Skeletal muscle cell (primary cell): ENCODE data around the gene NF2.

Experiments
- DNase-seq: peaks from one replicate; pipeline ENCODE4 v3.0.0-alpha.2; 2010; ENCODE audit warnings: low read depth
- H3K4me3 ChIP-seq: 2 replicates; pipeline ENCODE4 v1.5.1; 2011; ENCODE audit warnings: low read depth, mild to moderate bottlenecking, control low read depth, low read length, moderate library complexity

The NF2 gene

DNA sequence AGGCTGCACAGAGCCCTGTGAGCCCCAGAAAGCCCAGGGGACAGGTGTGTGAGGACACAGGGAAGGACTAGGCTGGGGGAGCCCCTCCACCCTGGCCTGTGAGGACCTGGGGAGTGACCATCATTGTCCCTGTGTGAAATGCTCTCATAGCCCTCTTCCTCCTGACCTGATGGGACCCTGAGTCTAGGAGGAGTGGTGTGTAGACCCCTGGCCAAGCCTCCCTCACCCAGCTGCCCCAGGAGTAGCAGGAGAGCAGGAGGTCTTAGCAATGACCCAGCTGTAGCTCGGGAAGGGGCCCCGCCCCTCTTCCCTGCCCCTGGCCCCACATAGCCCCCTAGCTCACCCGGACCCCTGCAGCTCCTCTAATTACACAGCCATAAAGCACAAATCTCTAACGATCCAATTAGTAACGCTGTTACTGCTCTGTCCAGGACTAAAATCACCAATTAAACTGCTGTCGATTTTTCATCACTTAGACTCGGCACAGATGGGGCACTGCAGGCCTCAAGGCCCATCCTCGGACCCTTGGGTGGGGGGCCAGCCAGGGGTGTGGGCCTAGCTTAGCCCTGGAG, 109.8 kb downstream of the NF2 start:
- no peak for DNase-seq
- no peak overlapping the region for H3K4me3 ChIP-seq

DNA sequence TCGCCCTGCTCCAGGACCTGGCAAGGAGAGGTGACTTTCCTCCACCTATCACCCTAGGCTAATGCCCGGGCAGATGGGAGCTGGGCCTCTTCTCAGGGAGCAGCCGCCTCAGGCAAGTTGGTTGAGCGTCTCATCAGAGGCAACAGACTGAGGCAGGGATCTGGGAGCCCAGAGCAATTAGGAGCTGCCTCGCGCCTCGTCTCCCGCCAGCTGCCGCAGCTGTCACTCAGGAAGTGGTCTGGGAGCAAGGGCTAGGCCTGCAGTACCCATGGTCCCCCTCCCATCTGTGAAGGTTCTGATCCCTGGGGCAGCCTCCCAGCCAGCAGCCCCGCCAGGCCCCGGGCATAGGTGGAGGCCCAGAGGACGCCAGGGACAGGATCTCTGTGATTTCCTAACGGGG, 111.8 kb downstream of the NF2 start:
- DNase-seq, result no peak
- H3K4me3 ChIP-seq, result no peak overlapping the region

DNA sequence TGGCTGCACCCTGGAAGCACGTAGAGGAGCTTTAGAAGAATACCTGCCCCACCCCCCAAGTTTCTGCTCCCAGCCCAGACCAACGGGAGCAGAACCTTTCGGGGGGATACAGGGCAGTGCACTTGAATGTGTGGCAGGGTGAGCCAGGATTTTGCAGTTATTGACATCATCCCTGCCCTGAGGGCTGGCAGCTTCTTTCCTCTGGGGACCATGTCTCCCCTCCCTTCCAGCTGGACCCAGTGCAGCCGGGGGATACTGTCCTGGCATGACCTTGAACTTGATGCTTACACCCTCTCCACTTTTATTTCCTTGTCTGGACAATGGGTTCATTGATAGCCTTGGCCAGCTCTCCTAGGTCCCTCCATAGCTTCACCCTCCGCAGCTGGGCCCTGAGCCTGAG, 112.3 kb downstream of the NF2 start:
- no peak for DNase-seq
- no peak overlapping the region for H3K4me3 ChIP-seq

DNA sequence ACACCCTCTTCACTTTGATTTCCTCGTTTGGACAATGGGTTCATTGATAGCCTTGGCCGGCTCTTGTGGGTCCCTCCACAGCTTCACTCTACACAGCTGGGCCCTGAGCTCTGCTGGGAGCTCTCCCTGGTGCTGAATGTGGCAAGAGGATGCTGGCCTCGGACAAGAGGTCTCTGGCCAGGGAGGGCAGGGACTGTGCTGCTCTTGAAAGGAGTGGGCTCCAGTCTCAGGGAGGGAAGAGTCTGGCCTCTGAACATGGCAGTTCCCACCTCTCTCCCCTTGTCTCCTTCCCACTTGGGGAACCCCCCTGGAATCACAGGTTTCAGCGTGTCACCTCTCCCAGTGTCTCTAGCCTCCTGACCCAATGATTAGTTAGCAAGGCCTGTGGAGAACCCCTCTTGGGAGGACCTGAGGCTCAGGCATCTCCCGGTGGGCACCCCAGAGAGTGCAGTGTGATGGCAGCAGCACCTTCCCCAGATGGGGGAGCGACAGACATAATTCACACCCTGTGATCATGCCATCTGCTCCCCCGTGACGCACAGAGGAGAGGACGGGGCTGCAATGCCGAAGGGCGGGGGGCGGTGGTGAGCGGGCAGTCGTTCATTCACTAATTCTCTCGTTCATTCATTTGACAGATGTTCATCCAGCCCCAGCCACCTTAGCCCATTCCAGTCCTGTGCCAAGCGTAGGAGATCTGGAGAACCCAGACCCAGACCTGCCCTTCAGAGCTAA, 113.5 kb downstream of the NF2 start:
- DNase-seq, result peak; percentile 33
- H3K4me3 ChIP-seq, result no peak overlapping the region

DNA sequence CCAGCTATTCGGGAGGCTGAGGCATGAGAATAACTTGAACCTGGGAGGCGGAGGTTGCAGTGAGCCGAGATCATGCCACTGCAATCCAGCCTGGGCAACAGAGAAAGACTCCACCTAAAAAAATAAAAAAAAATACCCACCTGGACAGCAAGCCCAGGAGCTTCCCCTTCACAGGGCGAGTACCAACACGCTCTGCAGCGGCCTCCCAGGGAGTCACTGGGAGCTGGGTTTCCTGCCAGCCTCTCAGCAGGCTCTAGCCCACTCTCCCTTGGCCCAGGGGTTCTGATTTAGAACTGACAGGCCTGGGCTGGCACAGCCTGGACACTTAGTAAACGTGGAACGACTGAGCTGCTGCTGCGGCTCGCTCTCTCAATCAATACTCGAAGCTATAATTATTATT, 114.4 kb downstream of the NF2 start:
- H3K4me3 ChIP-seq, result no peak overlapping the region
- no peak for DNase-seq

DNA sequence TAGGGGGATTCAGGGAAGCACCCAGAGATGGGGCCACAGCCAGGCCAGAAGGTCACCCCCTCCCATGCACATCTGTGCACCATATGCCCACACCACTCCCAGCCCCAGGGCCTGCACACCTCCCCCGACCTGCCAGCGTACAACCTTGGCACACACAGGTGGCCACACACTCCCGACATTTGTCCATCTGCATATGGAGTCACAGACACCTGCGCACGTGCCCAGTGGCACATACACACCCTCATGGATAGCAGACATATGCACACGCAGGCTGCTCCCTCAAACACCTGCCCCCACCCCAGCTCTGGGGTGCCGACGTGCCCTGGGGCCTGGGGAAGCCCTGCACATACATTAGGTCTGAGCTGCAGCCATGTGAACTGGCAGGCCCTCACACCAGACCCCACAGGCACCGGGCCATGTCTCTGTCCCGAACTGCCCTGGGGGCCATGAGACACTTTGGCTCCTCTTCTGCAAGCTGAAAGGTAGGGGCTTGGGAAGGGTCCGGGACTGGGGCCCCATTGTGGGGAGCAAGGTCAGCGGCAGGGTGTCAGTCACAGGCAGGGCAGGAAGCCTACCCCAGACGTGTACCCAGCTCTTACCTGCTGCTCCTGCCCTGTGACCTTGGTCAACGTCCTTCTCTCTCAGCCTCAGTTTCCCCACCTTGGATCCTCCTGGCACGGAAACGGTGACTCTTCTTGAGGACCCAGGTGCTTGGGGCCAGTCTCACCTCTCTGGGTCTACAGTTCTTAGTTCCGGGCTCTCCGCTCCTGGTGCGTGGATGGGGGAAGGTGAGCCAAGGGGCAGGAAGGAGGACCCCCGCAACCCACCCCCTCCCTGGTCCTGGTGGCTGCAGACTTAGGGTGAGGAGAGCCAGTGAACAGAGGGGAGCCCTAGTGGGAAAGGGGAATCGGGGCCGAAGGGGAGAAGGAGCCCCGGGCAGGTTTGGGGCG, 115.8 kb downstream of the NF2 start:
- no peak overlapping the region for H3K4me3 ChIP-seq
- no peak for DNase-seq

DNA sequence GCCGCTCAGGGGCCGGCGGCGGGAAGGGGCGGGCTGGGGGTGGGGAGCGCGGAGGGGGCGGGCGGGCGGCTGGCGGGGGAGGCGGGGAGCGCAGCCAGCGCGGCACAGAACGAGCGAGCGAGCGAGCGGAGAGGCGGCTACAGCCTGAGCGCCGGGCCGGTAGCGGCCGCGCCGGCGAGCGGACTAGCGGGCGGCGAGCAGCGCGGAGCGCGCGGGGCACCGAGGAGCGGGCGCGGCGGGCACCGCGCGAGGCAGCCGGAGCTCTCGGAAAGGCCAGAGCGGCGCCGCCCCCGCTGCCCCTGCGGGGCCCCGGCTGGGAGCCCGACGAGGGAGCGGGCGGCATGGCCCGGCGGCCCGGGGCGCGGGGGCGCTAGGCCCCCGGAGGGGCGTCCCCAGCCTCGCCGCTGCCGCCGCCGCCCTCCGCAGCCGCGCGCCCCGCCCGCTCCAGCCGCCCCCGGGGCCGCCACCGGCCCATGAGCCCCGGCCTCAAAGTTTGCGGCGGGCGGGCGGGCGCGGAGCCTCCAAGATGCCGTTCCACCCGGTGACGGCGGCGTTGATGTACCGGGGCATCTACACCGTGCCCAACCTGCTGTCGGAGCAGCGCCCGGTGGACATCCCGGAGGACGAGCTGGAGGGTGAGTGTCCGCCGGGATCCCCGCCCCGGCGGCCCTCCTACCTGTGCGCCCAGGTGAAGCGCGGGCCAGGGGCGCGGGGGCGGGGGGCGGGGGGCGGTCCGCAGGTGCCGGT, 116.6 kb downstream of the NF2 start, which contains the start of gene CABP7:
TSS of gene CABP7 (plus strand) at position 105 of the 747 bp plus-strand sequence. CDS start at position 527, 422 bp downstream.
- DNase-seq, result no peak
- H3K4me3 ChIP-seq, result peak within 1 kb of the TSS; percentile 18

DNA sequence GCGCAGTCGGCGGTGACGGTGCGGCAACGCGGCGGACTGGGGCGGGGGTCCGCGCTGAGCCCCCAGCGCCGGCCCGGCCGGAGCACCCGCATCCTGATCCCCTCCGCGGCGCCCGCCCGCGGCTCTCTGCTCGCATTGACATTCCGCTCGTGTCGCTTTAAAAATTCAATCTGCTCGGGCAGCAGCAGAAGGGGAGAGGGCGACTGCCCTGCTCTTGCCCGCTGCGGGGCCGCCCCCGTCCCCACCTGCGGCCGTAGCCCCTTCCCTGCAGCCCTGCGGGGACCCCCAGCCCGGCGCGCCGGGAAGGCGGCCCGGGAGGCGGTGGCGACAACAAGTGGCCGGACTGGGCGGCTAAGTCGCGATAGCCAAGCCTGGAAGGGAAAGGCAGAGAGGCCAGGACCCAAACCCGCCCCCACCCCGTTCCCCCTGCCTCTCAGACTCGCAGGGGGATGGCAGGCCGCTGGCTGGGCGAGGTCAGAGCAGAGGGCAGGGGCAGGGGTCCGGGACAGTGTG, 117.4 kb downstream of the NF2 start:
- no peak overlapping the region for H3K4me3 ChIP-seq
- DNase-seq, result no peak

DNA sequence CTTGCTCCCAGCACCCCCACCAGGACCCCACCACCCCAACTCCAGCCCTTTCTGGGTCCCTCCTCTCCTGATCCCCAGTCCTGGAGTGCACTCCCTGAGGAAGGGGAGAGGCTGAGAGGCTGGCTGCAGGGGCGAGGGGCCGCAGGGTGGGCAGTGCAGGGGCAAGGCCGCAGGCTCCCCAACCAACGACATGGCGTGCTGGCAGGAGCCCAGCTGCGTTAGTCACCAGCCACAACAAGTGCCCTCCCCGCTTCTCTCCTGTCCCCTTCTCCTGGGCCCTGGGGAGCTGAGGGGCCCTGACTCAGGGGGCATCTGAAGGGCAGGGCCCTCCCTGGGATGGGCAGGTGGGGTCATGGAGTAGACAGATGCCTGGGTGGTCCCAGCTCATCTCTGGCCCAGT, 118.7 kb downstream of the NF2 start:
- no peak overlapping the region for H3K4me3 ChIP-seq
- no peak for DNase-seq

DNA sequence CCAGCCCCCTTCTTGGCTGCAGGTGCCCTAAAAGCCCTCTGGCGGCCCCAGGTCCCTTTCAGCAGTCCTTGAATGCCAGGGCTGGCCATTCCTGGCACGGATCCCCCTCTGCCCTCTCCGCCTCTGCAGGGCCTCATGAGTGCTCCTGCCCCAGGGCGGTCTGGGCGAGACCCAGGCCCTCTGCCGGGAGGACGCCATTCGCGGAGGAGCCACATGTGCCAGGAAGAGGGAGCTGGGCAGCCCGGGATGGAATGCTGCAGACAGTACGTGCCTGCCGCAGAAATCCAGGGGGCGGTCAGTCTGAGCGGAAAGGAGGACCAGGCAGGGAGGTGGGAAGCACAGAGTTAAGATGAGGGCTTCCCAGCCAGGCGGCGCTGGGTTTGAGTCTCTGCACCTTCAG, 119.2 kb downstream of the NF2 start:
- DNase-seq, result no peak
- H3K4me3 ChIP-seq, result no peak overlapping the region

DNA sequence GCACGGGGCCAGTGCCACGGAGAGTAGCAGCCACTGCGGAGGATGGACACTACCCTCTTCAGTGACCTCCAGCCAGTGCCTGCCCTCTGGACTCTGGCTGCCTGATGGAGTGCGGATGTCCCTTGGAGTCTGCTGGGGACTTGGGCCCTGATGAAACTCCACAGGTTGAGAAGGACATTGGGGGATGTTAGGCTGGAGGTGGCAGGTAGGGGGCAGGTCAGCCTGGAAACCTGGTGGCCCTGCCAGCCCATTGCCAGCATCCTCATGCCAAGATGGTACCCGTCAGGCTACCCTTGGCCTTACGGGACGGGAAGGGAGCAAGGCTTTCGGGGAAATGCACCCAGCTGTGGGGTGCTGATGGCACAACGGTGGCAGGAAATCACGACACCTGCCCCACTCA, 120.3 kb downstream of the NF2 start:
- DNase-seq, result no peak

DNA sequence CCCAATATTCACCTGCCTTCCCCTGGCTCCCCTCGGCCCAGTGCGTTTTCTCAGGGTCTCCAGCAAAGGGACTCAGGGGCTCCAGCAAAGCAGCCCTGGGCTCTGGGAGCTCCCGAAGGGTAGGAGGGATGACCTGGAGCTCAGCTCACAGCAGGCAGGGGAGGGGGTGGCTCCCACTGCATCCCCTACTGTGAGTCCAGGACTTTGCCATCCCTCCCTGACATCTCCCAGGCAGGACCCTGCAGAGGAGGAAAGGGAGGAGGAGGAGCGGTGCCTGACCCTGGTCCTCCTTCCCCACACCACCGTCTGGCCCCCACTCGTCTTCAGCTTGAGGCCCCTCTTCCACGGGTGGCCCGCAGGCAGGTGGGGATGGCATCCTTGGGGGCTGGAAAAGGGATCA, 121.4 kb downstream of the NF2 start:
- no peak for DNase-seq
- H3K4me3 ChIP-seq, result no peak overlapping the region

More for the DNA sequence above, 120.3 kb downstream of the NF2 start:
- H3K4me3 ChIP-seq, result no peak overlapping the region

DNA sequence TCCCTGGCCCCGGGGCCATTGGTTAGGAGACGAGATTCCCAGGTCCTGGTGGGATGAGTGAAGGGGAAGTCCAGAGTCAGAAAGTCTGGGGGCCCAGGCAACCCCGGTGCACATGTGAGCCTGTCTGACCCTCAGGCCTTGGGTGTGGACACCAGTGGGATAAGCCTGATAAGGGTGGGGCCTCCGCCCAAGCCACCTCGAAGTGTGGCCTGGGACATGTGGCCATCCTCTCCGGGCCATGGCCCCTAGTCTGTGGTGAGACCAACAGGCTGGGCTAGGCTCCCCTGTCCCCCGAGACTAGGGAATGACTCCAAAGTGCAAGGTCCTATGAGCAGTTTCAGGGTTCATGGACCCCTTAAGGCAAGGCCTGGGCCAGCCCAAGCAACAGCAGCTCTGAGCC, 122.7 kb downstream of the NF2 start:
- DNase-seq, result no peak
- H3K4me3 ChIP-seq, result no peak overlapping the region

DNA sequence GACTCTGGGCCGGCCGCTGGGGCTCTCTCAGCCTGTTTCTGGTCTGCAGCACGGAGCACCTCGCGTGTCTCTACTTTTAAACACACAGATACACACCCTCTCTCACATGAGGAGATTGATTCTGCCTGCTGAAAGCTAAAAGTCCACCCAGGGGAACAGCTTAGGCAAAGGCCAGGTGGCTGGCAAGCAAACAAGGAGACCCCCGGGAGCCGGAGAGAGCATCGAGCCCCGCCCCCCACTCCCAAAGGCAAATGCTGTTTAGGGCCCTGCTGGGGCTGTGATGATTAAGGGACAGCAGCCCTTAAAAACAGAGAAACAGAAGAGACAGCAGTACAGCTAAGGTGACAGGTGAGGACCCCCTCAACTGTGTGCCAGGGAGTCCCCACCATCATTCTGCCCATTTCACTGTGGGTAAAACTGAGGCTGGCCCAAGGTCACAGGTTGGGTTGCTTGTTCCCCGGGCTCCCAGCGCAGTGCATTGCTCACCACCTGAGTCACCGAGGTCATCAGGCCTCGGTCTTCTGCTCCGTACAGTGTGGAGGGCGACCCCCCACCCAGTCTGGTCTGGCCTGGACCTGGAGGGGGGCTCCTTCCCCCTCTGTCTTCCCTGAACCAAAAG, 123.2 kb downstream of the NF2 start:
- DNase-seq, result no peak

DNA sequence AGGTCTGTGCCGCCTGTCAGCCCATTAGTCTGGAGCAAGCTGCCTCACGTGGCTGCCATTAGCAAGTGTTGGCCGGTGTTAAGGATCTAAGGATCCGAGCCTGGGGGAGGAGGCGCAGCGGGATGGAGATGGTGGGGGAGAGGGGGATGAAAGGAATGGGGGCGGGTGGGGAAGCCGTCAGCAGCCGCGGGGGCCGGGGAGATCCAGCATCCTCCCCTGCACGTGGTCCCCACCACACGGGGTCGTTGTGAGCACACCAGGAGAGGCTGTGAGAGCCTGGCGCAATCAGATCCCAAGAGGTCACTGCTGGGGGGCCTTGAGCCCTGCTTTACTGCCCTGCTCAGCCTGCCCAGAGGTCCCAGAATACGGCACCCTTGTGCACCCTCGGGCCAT, 123.7 kb downstream of the NF2 start:
- no peak overlapping the region for H3K4me3 ChIP-seq
- no peak for DNase-seq

More for the DNA sequence above, 123.2 kb downstream of the NF2 start:
- no peak overlapping the region for H3K4me3 ChIP-seq

DNA sequence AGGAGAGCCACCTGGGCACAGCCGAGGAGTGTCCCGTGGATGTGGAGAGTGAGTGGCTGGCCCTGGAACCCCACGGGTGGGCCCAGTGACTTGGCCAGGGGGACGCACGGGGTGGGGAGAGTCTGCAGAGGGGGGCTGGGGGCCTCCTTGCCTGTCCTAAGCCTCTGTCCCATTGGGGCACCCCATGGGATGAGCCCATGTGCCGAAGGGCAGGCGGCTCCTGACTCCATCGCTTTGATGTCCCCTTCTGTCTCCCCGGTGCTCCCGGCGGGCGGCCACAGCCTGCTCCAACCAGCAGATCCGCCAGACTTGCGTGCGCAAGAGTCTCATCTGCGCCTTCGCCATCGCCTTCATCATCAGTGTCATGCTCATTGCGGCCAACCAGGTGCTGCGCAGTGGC, 125.7 kb downstream of the NF2 start:
- H3K4me3 ChIP-seq, result no peak overlapping the region
- DNase-seq, result no peak

DNA sequence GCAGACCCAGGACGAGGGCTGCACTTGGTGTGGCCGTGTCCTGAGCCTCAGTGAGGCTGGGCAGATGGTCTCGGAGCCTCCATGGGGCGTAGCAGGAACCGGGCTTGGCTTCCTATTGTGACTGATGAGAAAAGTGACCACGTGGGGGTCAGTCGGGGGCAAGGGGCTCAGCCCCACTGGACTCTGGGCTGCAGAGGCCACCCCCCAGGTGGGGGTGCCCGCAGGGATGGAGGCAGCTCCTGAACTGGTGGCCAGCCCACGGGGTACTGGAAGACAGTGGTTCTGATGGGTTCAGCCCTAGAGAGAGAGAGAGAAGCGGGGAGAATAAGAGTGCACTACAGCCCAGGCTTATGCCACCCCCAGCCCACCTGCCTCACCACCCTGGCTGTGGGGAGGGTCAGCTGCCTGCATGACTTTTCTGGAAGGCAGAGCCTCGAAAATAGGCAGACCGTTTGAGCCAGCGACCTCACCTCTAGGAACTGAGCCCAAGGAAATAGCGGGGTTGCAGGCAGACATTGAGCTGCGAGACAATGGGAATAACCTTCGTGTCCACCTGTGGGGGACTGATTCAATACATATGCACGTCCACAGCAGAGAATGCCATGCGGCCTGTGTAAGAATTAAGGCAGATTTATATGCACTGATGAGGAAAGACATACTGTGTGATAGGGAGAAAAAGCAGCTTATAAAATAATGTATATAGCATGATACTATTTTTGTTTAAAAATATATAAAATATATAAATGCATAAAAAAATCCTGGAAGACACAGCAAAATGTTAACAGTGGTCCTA, 127.8 kb downstream of the NF2 start:
- no peak overlapping the region for H3K4me3 ChIP-seq
- no peak for DNase-seq

DNA sequence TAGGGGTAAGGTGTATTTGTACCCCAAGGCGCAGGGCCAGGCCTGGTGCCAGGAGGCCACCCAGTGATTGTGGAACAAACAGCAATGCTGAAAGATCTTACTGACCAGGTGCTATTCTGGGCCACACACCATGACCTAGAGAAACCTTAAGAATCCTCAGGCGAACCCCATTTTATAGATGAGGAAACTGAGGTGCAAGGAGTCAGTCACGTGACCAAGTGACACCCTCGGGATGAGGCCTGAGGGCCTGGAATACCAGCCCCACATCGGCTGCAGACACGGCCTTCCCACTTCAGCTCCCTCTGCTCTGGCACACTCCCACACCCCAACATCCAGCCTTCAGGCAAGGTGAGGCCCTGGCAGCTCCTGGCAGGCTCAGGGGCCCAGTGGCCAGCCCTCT, 129.4 kb downstream of the NF2 start:
- no peak for DNase-seq
- H3K4me3 ChIP-seq, result no peak overlapping the region
